HG02623 (cell line): ENCODE results near the gene GIGYF2.
"Not testable (repeated sequence)": the region's sequence is repeated elsewhere in the genome, so short reads cannot be mapped to it uniquely, and the experiment has no call there.

ENCODE experiments used
- ATAC-seq: cut with Tn5 transposase; IDR thresholded peaks from one replicate; pipeline ENCODE4 v1.9.1; 2021; ENCODE audit warnings: moderate library complexity; ENCODE audit not compliant: unreplicated experiment

The GIGYF2 gene

GRCh38 chr2:232687382-232688160, 9.6 kb upstream of the GIGYF2 start:
- no peak for ATAC-seq

GRCh38 chr2:232688201-232688600, 8.9 kb upstream of the GIGYF2 start:
- ATAC-seq, result no peak

- ATAC-seq, result no peak
Measured at GRCh38 chr2:232689152-232689910, 7.8 kb upstream of the GIGYF2 start.

GRCh38 chr2:232691117-232691516, 6.0 kb upstream of the GIGYF2 start:
- ATAC-seq, result not testable (repeated sequence)

GRCh38 chr2:232693344-232693743, 3.8 kb upstream of the GIGYF2 start:
- ATAC-seq, result no peak

- no peak for ATAC-seq
Measured at GRCh38 chr2:232696609-232697058, 497 bp upstream of the GIGYF2 start.

- ATAC-seq, result no peak
Measured at GRCh38 chr2:232697807-232698110, 628 bp downstream of the GIGYF2 start.

- no peak for ATAC-seq
Measured at GRCh38 chr2:232698556-232699091, 1.5 kb downstream of the GIGYF2 start.

GRCh38 chr2:232699110-232699509, 2.0 kb downstream of the GIGYF2 start:
- no peak for ATAC-seq

- no peak for ATAC-seq
Measured at GRCh38 chr2:232700154-232700553, 3.0 kb downstream of the GIGYF2 start.

- no peak for ATAC-seq
Measured at GRCh38 chr2:232707076-232707475, 9.9 kb downstream of the GIGYF2 start.

- ATAC-seq, result no peak
Measured at GRCh38 chr2:232713505-232713904, 16.4 kb downstream of the GIGYF2 start.

GRCh38 chr2:232714969-232715368, 17.8 kb downstream of the GIGYF2 start:
- no peak for ATAC-seq

GRCh38 chr2:232720056-232720455, 22.9 kb downstream of the GIGYF2 start:
- ATAC-seq, result not testable (repeated sequence)

- no peak for ATAC-seq
Measured at GRCh38 chr2:232721261-232721660, 24.1 kb downstream of the GIGYF2 start.

GRCh38 chr2:232721882-232722281, 24.8 kb downstream of the GIGYF2 start:
- ATAC-seq, result no peak

- ATAC-seq, result no peak
Measured at GRCh38 chr2:232723027-232723426, 25.9 kb downstream of the GIGYF2 start.

- no peak for ATAC-seq
Measured at GRCh38 chr2:232728785-232729184, 31.7 kb downstream of the GIGYF2 start.

- no peak for ATAC-seq
Measured at GRCh38 chr2:232731470-232731869, 34.3 kb downstream of the GIGYF2 start.

- no peak for ATAC-seq
Measured at GRCh38 chr2:232741294-232741693, 44.2 kb downstream of the GIGYF2 start.

- ATAC-seq, result no peak
Measured at GRCh38 chr2:232741972-232742371, 44.8 kb downstream of the GIGYF2 start.

GRCh38 chr2:232744963-232745362, 47.8 kb downstream of the GIGYF2 start:
- no peak for ATAC-seq
